Suprapubic skin (tissue), 4 donors: ENCODE data around the gene VAMP7. TPM values are rescaled to one million over a fixed set of nuclear protein-coding genes. Genes with fewer than 3 reads are reported as not detected.
A peak's percentile ranks its signal among the peaks of the same experiment; 100 is the strongest.
"Not testable (repeated sequence)": the region's sequence is repeated elsewhere in the genome, so short reads cannot be mapped to it uniquely, and the experiment has no call there.

ENCODE experiments used
- DNase-seq, 2 donors: peaks; one replicate each; pipeline ENCODE4 v3.0.0-alpha.2; 2019; ENCODE audit warnings: low spot score in 2 of 2
- H3K27ac ChIP-seq: fragments of 200-600 bp; sonication (generic); one replicate; pipeline ENCODE4 v1.5.1; 2019
- H3K27me3 ChIP-seq: fragments of 200-600 bp; sonication (generic); one replicate; pipeline ENCODE4 v1.5.1; 2019
- H3K36me3 ChIP-seq: fragments of 200-600 bp; sonication (generic); one replicate; pipeline ENCODE4 v1.5.1; 2019
- H3K4me1 ChIP-seq: fragments of 200-600 bp; sonication (generic); one replicate; pipeline ENCODE4 v1.5.1; 2019
- H3K4me3 ChIP-seq: fragments of 200-600 bp; sonication (generic); one replicate; pipeline ENCODE4 v1.5.1; 2019; ENCODE audit warnings: mild to moderate bottlenecking
- H3K9me3 ChIP-seq: fragments of 200-600 bp; sonication (generic); one replicate; pipeline ENCODE4 v1.5.1; 2019
- CTCF ChIP-seq, 2 donors: fragments of 200-600 bp in 1 of 2; fragments of 450-650 bp in 1 of 2; sonication (generic) in 1 of 2; IDR thresholded peaks; one replicate each; pipeline ENCODE4 v1.5.1; 2016 to 2019; ENCODE audit warnings: antibody characterized with exemption in 2 of 2, mild to moderate bottlenecking in 1 of 2, moderate library complexity in 1 of 2
- EP300 ChIP-seq: sonication (generic); formaldehyde crosslinking; IDR thresholded peaks from one replicate; pipeline ENCODE4 v1.6.1; 2017; ENCODE audit warnings: antibody characterized with exemption
- POLR2A ChIP-seq, 2 donors: fragments of 450-650 bp; IDR thresholded peaks; one replicate each; pipeline ENCODE4 v1.6.1; 2017; ENCODE audit warnings: antibody characterized with exemption in 2 of 2, mild to moderate bottlenecking in 2 of 2, moderate library complexity in 2 of 2
- POLR2AphosphoS5 ChIP-seq, 3 donors: sonication (generic); formaldehyde crosslinking; IDR thresholded peaks; one replicate each; pipeline ENCODE4 v1.6.1; 2017; ENCODE audit warnings: antibody characterized with exemption in 3 of 3
- WGBS: methylation state at CpG from one replicate; pipeline ENCODE4 v1.1.5; 2018; 5-methylcytosine and 5-hydroxymethylcytosine counted together
- total RNA-seq, 4 donors: library from RNA; depleted of rRNA; stranded (reverse); fragments of >200 nt; gene quantifications; one replicate each; pipeline ENCODE4 v1.1.0, GENCODE V29; 2016

Gene VAMP7
- 10 to 100 TPM; 16.1 to 29.8 (median 21.1) TPM for total RNA-seq

GRCh38 chrX:155881158-155881993 is at the start of gene VAMP7:
Gene VAMP7, plus strand, starts transcription at chrX:155881345. Its CDS starts 8,122 bp downstream, at chrX:155889467.
- 31% methylated on average over 41 of the region's 48 CpGs for WGBS
- TF ChIP-seq POLR2A (IDR thresholded peaks at IDR 0.05) (peak in 1 of 2 donors; percentile 59), EP300 (no peak), CTCF (IDR thresholded peaks at IDR 0.05) (no peak), POLR2AphosphoS5 (IDR thresholded peaks at IDR 0.05) (peak in 2 of 3 donors; percentile 51 to 55)
- peak within 1 kb of the TSS; percentile 52 for H3K4me3 ChIP-seq

GRCh38 chrX:155841232-155841631 is 39.9 kb upstream of the VAMP7 start:
- H3K27me3 ChIP-seq, result no peaks in the 10 kb centered on the region
- TF ChIP-seq EP300 (no peak), CTCF (IDR thresholded peaks at IDR 0.05) (no peak), POLR2A (IDR thresholded peaks at IDR 0.05) (no peak), POLR2AphosphoS5 (IDR thresholded peaks at IDR 0.05) (no peak)
- no peak overlapping the region for H3K27ac ChIP-seq
- H3K4me1 ChIP-seq, result no peaks in the 10 kb centered on the region
- no peak overlapping the region for H3K4me3 ChIP-seq
- 68% methylated on average over 3 of the region's 3 CpGs for WGBS
- peaks cover 5% of the 10 kb centered on the region for H3K9me3 ChIP-seq
- DNase-seq, result no peak
- H3K36me3 ChIP-seq, result no peaks in the 10 kb centered on the region

More at GRCh38 chrX:155881158-155881993, at the start of gene VAMP7:
- peak; percentile 86 to 89 for DNase-seq
- Histone ChIP-seq H3K27me3 (no peaks in the 10 kb centered on the region), H3K4me1 (no peaks in the 10 kb centered on the region), H3K9me3 (no peaks in the 10 kb centered on the region), H3K27ac (peak within 1 kb of the TSS; percentile 61), H3K36me3 (no peaks in the 10 kb centered on the region)

- H3K27ac ChIP-seq, H3K36me3 ChIP-seq, H3K4me1 ChIP-seq, DNase-seq, H3K4me3 ChIP-seq, H3K9me3 ChIP-seq, H3K27me3 ChIP-seq: not testable (repeated sequence)
- whole genome bisulfite sequencing, result 89% methylated on average over 2 of the region's 2 CpGs
These were observed 29.4 kb upstream of the VAMP7 start for GRCh38 chrX:155851786-155852185.

- Histone ChIP-seq H3K36me3 (no peaks in the 10 kb centered on the region), H3K9me3 (no peaks in the 10 kb centered on the region), H3K4me1 (no peaks in the 10 kb centered on the region), H3K4me3 (no peak overlapping the region), H3K27me3 (no peaks in the 10 kb centered on the region), H3K27ac (no peak overlapping the region)
- DNase-seq, result no peak
- WGBS, result 5% methylated on average over 1 of the region's 1 CpG
- no peak for TF ChIP-seq POLR2A (IDR thresholded peaks at IDR 0.05)
These were observed 23.6 kb upstream of the VAMP7 start for GRCh38 chrX:155857561-155857960.

GRCh38 chrX:155864655-155865054 is 16.5 kb upstream of the VAMP7 start:
- Histone ChIP-seq H3K36me3 (no peaks in the 10 kb centered on the region), H3K4me3 (no peak overlapping the region), H3K9me3 (peaks cover 4% of the 10 kb centered on the region), H3K27me3 (no peaks in the 10 kb centered on the region), H3K4me1 (no peaks in the 10 kb centered on the region), H3K27ac (no peak overlapping the region)
- no peak for TF ChIP-seq CTCF (IDR thresholded peaks at IDR 0.05)
- TF ChIP-seq POLR2A (IDR thresholded peaks at IDR 0.05), result no peak
- TF ChIP-seq POLR2AphosphoS5 (IDR thresholded peaks at IDR 0.05), result no peak
- TF ChIP-seq EP300, result no peak
- no peak for DNase-seq
- WGBS, result 18% methylated on average over 1 of the region's 1 CpG

GRCh38 chrX:155865193-155865592 is 16.0 kb upstream of the VAMP7 start:
- Histone ChIP-seq H3K27me3 (no peaks in the 10 kb centered on the region), H3K36me3 (no peaks in the 10 kb centered on the region), H3K4me1 (no peaks in the 10 kb centered on the region), H3K27ac (no peak overlapping the region), H3K9me3 (peaks cover 4% of the 10 kb centered on the region), H3K4me3 (no peak overlapping the region)
- no peak for TF ChIP-seq POLR2AphosphoS5 (IDR thresholded peaks at IDR 0.05)
- no peak for TF ChIP-seq CTCF (IDR thresholded peaks at IDR 0.05)
- TF ChIP-seq POLR2A (IDR thresholded peaks at IDR 0.05), result no peak
- no peak for TF ChIP-seq EP300
- 90% methylated on average over 17 of the region's 18 CpGs for WGBS
- DNase-seq, result no peak
